ENCODE data around the gene TMEM82. TPM values are rescaled to one million over a fixed set of nuclear protein-coding genes. Genes with fewer than 3 reads are reported as not detected.

TMEM82 gene
- total RNA-seq, 1 donor from 2014 or later = not detected

GRCh38 chr1:15727021-15727420 lies 15.3 kb upstream of the TMEM82 start:
- no peak for DNase-seq (ENCODE audit: low read depth, low spot score)
- Mint-ChIP-seq H3K4me3 (no peak overlapping the region), H3K36me3 (ENCODE audit: low read depth) (peaks cover 3% of the 10 kb centered on the region), H3K4me1 (peaks cover 5% of the 10 kb centered on the region), H3K9me3 (no peaks in the 10 kb centered on the region), H3K27ac (ENCODE audit: unreplicated experiment) (no peak overlapping the region), H3K27me3 (ENCODE audit: low read depth) (no peaks in the 10 kb centered on the region)
- TF ChIP-seq CTCF (conservative IDR thresholded peaks at IDR 0.05) = no peak

GRCh38 chr1:15727424-15727823 lies 14.9 kb upstream of the TMEM82 start:
- H3K9me3 Mint-ChIP-seq = no peaks in the 10 kb centered on the region
- DNase-seq (ENCODE audit: low read depth, low spot score) = no peak
- peaks cover 5% of the 10 kb centered on the region for H3K4me1 Mint-ChIP-seq
- TF ChIP-seq CTCF (conservative IDR thresholded peaks at IDR 0.05) = no peak
- no peak overlapping the region for H3K4me3 Mint-ChIP-seq
- H3K27ac Mint-ChIP-seq (ENCODE audit: unreplicated experiment) = no peak overlapping the region
- no peaks in the 10 kb centered on the region for H3K27me3 Mint-ChIP-seq (ENCODE audit: low read depth)
- H3K36me3 Mint-ChIP-seq (ENCODE audit: low read depth) = peaks cover 3% of the 10 kb centered on the region

GRCh38 chr1:15727866-15728534 lies 14.3 kb upstream of the TMEM82 start:
- peaks cover 5% of the 10 kb centered on the region for H3K4me1 Mint-ChIP-seq
- H3K36me3 Mint-ChIP-seq (ENCODE audit: low read depth) = peaks cover 3% of the 10 kb centered on the region
- H3K27me3 Mint-ChIP-seq (ENCODE audit: low read depth) = no peaks in the 10 kb centered on the region
- no peak overlapping the region for H3K27ac Mint-ChIP-seq (ENCODE audit: unreplicated experiment)
- no peak for DNase-seq (ENCODE audit: low read depth, low spot score)
- H3K4me3 Mint-ChIP-seq = no peak overlapping the region
- no peaks in the 10 kb centered on the region for H3K9me3 Mint-ChIP-seq
- TF ChIP-seq CTCF (conservative IDR thresholded peaks at IDR 0.05) = no peak

GRCh38 chr1:15728937-15729657 lies 13.2 kb upstream of the TMEM82 start:
- peaks cover 5% of the 10 kb centered on the region for H3K4me1 Mint-ChIP-seq
- H3K27ac Mint-ChIP-seq (ENCODE audit: unreplicated experiment) = no peak overlapping the region
- no peak for DNase-seq (ENCODE audit: low read depth, low spot score)
- H3K27me3 Mint-ChIP-seq (ENCODE audit: low read depth) = no peaks in the 10 kb centered on the region
- H3K4me3 Mint-ChIP-seq = no peak overlapping the region
- no peaks in the 10 kb centered on the region for H3K9me3 Mint-ChIP-seq
- TF ChIP-seq CTCF (conservative IDR thresholded peaks at IDR 0.05) = no peak
- H3K36me3 Mint-ChIP-seq (ENCODE audit: low read depth) = peaks cover 3% of the 10 kb centered on the region

GRCh38 chr1:15730423-15730822 lies 11.9 kb upstream of the TMEM82 start:
- no peak for DNase-seq (ENCODE audit: low read depth, low spot score)
- TF ChIP-seq CTCF (conservative IDR thresholded peaks at IDR 0.05) = no peak
- Mint-ChIP-seq H3K4me3 (no peak overlapping the region), H3K36me3 (ENCODE audit: low read depth) (peaks cover 3% of the 10 kb centered on the region), H3K27me3 (ENCODE audit: low read depth) (no peaks in the 10 kb centered on the region), H3K9me3 (no peaks in the 10 kb centered on the region), H3K27ac (ENCODE audit: unreplicated experiment) (no peak overlapping the region), H3K4me1 (peaks cover 5% of the 10 kb centered on the region)

All from neural crest cell (in vitro differentiated cells).